GM20000 (cell line): ENCODE results near the gene AJUBA.
"Not testable (repeated sequence)": the region's sequence is repeated elsewhere in the genome, so short reads cannot be mapped to it uniquely, and the experiment has no call there.

Source experiments
- DNase-seq: peaks from one replicate; pipeline ENCODE4 v3.0.0; 2012; ENCODE audit warnings: low spot score
- TF ChIP-seq, protein P1 (sequence below): IDR thresholded peaks from 2 replicates; pipeline ENCODE4 v1.5.1; 2012; ENCODE audit warnings: mild to moderate bottlenecking, control low read depth; ENCODE audit errors: extremely low read depth, missing control alignments

AJUBA gene

DNA sequence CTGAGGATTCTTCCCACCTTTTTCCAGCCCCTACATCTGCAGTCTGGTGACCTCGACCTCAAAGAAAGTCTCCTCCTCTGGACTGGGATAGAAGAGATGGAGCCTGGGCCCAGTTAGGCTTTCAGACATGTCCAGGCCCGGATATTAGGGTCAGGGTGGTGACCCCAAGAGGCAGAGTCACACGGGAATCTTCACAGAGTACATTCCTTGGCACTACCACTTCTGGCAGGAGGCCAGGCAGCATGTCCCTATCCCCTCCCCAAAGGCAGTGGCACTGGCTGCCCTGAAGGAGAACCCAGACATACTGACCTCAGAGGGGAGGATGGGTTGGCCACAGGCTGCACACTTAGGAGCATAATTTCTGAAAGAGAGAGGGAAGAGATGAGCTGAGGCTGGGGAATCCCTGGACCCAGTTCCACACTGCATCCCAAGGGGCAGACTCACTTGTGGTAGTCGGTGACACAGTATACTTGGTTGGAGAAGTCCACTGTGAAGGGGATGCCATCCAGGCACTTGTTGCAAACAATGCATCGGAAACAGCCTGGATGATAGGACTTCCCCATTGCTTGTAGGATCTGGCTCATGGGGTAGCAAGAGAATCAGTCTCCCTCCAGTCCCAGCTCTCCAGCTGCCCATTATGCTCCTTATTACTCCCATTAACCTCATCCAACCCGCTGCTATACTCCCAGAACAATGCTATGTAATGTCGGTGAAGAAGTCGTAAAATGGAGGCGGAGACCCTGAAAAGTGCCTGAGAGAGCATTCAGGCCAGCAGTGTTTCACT is 7.6 kb downstream of the AJUBA start:
- DNase-seq: no peak
- TF ChIP-seq, protein P1, sequence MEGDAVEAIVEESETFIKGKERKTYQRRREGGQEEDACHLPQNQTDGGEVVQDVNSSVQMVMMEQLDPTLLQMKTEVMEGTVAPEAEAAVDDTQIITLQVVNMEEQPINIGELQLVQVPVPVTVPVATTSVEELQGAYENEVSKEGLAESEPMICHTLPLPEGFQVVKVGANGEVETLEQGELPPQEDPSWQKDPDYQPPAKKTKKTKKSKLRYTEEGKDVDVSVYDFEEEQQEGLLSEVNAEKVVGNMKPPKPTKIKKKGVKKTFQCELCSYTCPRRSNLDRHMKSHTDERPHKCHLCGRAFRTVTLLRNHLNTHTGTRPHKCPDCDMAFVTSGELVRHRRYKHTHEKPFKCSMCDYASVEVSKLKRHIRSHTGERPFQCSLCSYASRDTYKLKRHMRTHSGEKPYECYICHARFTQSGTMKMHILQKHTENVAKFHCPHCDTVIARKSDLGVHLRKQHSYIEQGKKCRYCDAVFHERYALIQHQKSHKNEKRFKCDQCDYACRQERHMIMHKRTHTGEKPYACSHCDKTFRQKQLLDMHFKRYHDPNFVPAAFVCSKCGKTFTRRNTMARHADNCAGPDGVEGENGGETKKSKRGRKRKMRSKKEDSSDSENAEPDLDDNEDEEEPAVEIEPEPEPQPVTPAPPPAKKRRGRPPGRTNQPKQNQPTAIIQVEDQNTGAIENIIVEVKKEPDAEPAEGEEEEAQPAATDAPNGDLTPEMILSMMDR: no peak

DNA sequence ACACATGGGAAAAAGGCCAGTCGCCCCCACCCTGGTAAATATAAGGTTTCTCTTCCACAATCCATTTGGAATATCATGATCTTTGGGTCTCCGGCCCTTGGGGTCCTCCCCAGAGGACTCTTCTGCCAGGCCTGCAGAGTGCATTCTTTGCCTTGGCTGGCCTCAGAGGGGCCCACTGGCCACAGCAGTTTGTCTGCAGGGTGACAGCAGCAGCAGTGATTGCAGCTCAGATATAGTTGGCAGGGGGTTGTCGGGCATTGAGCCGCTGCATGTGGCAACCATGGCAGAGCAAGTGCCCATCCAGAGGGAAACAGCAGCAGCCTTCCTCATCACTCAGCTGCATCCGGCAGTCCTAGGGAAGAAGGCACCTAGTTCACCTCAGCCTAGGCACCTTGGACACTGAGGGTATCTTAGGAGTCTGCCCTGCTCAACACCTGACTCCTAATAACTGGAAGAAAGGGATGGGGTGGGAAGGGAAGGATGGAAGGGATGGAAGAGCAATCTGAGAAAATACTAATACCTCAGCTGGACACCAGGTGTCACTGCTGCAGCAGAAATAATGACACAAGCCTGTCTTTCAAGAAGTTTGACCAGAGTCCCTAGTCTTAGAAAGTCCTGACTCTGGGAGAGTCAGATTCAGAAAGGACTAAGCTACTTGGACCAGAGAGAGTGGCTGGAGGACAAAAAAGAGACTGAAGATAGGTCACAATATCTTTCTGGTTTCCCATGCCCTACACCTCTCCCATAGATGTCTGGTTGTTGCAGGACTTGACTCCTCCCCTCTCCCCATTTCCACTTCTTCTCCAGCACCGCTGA is 8.9 kb downstream of the AJUBA start:
- TF ChIP-seq, protein P1: peak; percentile 43
- DNase-seq: peak; percentile 62

DNA sequence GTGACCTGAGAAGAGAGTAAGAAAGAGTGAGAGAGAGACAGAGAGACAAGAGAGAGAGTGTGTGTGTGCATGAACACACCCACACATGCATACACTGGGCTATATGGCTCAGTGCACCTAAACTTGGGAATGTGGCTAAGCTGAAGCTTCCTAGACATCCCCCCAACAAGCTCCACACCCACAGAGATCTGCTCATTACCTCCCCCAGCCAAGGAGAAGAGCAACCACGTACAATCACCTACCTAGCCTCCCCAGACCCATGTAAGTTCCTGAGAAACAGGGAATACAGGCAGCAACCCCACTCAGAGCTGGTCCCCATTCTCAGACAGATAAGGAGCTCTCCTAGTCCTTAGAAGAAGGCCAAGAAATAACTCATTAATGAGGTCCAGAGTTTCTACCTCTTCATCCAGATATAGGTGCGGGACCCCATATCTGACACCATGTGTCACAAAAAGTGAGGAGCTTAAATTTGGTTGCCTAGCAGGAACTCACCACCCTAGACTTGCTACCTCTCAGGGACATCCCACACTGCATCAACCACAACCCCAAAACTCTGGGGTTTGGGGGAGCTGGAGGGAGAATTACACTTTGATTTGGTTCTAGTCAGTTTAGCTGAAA is 9.9 kb downstream of the AJUBA start:
- TF ChIP-seq, protein P1: no peak
- DNase-seq: no peak

DNA sequence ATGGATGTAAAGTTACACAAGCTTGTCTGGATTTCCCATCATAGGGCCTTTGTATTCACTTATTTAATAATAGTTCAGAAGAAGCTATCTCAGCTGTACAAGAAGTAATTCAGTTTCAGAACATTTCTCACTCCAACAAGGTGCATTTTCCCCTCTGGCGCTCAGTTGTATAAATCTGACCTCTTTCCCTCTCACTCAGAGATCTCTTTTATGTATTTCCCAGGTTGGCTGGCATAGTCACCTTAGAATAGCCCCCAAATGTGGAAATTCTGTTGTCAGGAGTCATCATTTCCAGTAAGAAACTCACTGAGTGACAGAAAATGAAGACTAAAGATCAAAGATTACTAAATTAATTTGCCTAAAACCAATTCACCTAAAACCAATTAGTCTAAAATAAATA is 11.2 kb downstream of the AJUBA start:
- DNase-seq: no peak
- TF ChIP-seq, protein P1: no peak

DNA sequence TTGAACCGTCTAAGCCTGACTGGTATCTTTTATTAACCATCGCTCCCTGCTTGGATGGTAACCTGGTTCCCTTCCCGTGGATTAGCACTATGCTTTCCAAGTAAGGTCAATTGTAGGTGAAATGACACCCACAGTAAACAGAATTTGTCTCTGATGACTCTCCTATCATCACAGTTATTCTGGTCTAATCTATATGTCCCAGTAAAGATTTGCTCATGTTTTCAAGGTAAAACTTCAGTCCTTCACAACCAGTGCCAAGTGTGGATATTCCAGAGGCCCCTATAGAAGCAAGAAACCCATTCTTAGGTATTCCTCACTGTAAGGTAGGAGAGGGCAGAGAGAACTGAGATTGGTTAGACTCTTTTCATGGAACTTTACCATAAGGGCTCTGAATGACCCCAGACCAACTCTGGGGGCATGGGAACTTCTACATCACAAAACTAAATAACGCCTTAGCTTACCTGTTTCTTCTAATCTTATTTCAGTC is 15.5 kb downstream of the AJUBA start:
- no peak for DNase-seq
- TF ChIP-seq, protein P1: no peak

DNA sequence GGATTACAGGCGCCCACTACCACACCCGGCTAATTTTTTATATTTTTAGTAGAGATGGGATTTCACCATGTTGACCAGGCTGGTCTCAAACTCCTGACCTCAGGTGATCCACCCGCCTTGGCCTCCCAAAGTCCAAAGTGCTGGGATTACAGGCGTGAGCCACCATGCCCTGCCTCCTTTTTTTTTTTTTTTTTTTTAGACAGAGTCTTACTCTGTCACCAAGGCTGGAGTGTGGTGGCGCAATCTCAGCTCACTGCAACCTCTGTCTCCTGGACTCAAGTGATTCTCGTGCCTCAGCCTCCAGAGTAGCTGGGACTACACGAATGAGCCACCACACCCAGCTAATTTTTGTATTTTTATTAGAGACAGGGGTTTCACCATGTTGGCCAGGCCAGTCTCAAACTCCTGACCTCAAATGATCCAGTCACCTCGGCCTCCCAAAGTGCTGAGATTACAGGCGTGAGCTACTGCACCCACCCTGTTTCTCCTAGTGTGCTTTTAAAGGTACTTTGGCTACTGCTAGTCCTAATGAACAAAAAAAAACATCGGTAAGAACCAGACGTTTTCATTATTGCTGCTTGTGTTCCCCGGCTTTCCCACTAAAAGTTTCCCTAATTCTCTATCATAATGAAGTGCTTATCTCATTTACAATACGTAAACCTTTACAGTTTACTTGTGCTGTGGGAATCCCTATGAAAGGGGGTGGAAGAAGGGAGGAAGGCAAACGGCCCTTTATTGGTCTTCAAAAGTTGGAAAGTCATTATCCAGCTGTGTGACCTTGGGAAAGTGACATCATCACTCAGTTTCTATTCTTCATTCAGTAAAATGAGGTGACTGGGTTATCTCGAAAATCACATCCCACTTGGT is 16.2 kb downstream of the AJUBA start:
- DNase-seq: not testable (repeated sequence)

DNA sequence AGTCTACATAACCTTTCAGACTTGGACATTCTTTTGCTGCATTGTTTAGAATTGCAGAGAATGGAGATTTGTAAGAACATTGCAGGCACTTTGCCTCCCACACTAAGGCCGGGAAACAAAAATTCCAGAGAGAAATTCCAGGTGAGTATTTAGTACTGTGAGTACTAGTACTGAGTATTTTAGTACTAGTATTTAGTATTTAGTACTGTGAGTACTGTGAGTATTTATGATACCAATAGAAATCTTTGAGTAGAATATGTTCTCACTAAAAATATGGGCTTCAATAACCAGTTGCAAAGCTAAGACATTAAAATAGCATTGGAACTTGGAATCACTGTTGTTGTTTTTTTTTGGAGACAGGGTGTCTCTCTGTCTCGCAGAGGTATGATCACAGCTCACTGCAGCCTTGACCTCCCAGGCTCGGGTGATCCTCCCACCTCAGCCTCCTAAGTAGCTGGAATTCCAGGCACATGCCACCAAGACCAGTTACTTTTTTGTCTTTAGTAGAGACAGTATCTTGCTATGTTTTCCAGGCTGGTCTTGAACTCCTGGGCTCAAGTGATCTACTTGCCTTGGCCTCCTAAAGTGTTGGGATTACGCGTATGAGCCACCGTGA is 20.2 kb downstream of the AJUBA start:
- TF ChIP-seq, protein P1: no peak
- DNase-seq: no peak
